DND-41 (cell line): Measurements from ENCODE around the gene FHIT.
"Not testable (repeated sequence)": the region's sequence is repeated elsewhere in the genome, so short reads cannot be mapped to it uniquely, and the experiment has no call there.

Experiments
- ATAC-seq: fragments of 200-7000 bp; cut with Tn5 transposase; 3 replicates; pipeline ENCODE4 v1.9.1; 2021; ENCODE audit warnings: low read depth; ENCODE audit not compliant: insufficient read depth
- DNase-seq: peaks from one replicate; pipeline ENCODE4 v3.0.0-alpha.2; 2020
- H2AFZ ChIP-seq: 2 replicates; pipeline ENCODE4 v1.6.0; 2012; ENCODE audit warnings: low read depth, low read length
- H3K27ac ChIP-seq: 2 replicates; pipeline ENCODE4 v1.5.1; 2012; ENCODE audit warnings: low read length, inconsistent platforms
- H3K27me3 ChIP-seq: fragments of 200-600 bp; sonication (generic); 2 replicates; pipeline ENCODE4 v1.6.0; 2012; ENCODE audit warnings: low read length, mild to moderate bottlenecking, inconsistent platforms; ENCODE audit not compliant: insufficient read depth, poor library complexity
- H3K36me3 ChIP-seq: 2 replicates; pipeline ENCODE4 v1.5.1; 2012; ENCODE audit warnings: low read length, inconsistent platforms; ENCODE audit not compliant: insufficient read depth
- H3K4me1 ChIP-seq: 2 replicates; pipeline ENCODE4 v1.5.1; 2012; ENCODE audit warnings: mild to moderate bottlenecking, low read length; ENCODE audit not compliant: insufficient read depth
- H3K4me2 ChIP-seq: 2 replicates; pipeline ENCODE4 v1.6.0; 2012; ENCODE audit warnings: mild to moderate bottlenecking, moderate library complexity, low read length, inconsistent platforms; ENCODE audit not compliant: insufficient read depth
- H3K4me3 ChIP-seq, 2 experiments: fragments of 200-600 bp in 1 of 2; shearing (Covaris generic) in 1 of 2; 2 replicates each; pipeline ENCODE4 v1.5.1; 2012 to 2016; ENCODE audit warnings: inconsistent platforms in 2 of 2, low read length in 2 of 2, mild to moderate bottlenecking in 2 of 2, low read depth in 1 of 2, moderate library complexity in 1 of 2
- H3K79me2 ChIP-seq: 2 replicates; pipeline ENCODE4 v1.6.0; 2012; ENCODE audit warnings: low read length, inconsistent platforms; ENCODE audit not compliant: insufficient read depth
- H3K9ac ChIP-seq: 2 replicates; pipeline ENCODE4 v1.6.0; 2012; ENCODE audit warnings: low read depth, mild to moderate bottlenecking, inconsistent platforms, low read length, moderate library complexity
- H3K9me3 ChIP-seq: 2 replicates; pipeline ENCODE4 v1.5.1; 2012; ENCODE audit warnings: low read length, moderate library complexity, mild to moderate bottlenecking, inconsistent platforms; ENCODE audit not compliant: insufficient read depth, severe bottlenecking
- H4K20me1 ChIP-seq: 2 replicates; pipeline ENCODE4 v1.6.0; 2012; ENCODE audit warnings: low read length; ENCODE audit not compliant: insufficient read depth
- CTCF ChIP-seq: IDR thresholded peaks from 2 replicates; pipeline ENCODE4 v1.5.1; 2012; ENCODE audit warnings: borderline replicate concordance, low read length, moderate library complexity, mild to moderate bottlenecking; ENCODE audit not compliant: poor library complexity, severe bottlenecking; ENCODE audit errors: extremely low read depth
- EZH2 ChIP-seq: IDR thresholded peaks from 3 replicates; pipeline ENCODE4 v1.6.1; 2012; ENCODE audit warnings: borderline replicate concordance, low read depth, mild to moderate bottlenecking, moderate library complexity, low read length, inconsistent platforms; ENCODE audit not compliant: severe bottlenecking

Gene FHIT

DNA sequence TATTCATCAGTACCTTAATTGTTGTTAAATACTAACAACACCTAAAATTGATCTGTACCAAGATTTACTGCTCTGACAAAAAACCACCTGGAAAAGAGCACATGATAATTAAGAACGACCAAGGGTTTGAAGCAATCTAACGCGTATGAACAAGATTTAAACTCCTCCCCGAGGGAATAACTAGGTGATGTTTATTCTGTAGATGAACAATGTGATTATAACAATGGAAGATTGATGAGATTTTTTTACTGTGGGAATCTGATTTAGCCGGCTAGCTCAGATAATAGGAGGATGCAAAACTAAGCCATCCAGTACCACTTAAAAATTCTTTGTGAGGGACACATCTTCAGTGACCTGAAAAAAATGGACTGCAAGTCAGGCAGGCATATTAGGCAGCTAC, 222.1 kb downstream of the FHIT start:
- no peak for TF ChIP-seq EZH2
- TF ChIP-seq CTCF = no peak
- Histone ChIP-seq H3K27ac (no peak overlapping the region), H3K9me3 (no peaks in the 10 kb centered on the region), H3K9ac (no peak overlapping the region), H3K36me3 (no peaks in the 10 kb centered on the region), H2AFZ (no peak overlapping the region), H3K4me1 (no peaks in the 10 kb centered on the region), H3K79me2 (no peaks in the 10 kb centered on the region), H3K4me2 (no peak overlapping the region), H3K27me3 (no peaks in the 10 kb centered on the region), H4K20me1 (no peaks in the 10 kb centered on the region), H3K4me3 (no peak overlapping the region)
- DNase-seq (no peak), ATAC-seq (no peak)

DNA sequence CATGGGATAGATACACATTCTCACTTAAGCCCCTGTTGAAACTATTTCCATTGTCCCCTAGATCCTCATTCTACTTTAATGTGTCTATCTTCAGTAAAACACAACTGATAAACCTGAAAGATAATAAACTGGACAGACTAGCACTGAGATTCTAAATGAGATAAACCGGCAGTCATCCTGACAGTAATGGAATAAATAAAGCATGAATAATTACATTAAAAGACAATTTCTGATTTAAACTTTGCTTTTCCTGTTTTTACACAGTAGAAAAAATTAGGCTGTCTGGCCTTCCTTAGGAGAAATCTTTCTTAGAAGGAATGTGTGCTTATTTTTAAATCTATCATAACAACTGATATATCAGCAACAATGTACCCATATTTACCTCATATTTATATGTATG, 232.4 kb downstream of the FHIT start:
- no peak for TF ChIP-seq CTCF
- TF ChIP-seq EZH2 = no peak
- H3K27ac ChIP-seq = no peak overlapping the region
- no peak for DNase-seq
- H3K9me3 ChIP-seq = peaks cover 3% of the 10 kb centered on the region
- H3K9ac ChIP-seq = no peak overlapping the region
- H3K4me3 ChIP-seq = no peak overlapping the region
- no peak overlapping the region for H3K4me2 ChIP-seq
- ATAC-seq = no peak
- no peaks in the 10 kb centered on the region for H3K79me2 ChIP-seq
- H3K27me3 ChIP-seq = no peaks in the 10 kb centered on the region
- H2AFZ ChIP-seq = no peak overlapping the region
- no peaks in the 10 kb centered on the region for H4K20me1 ChIP-seq
- peaks cover 3% of the 10 kb centered on the region; the same call in 1 of the 2 replicates for H3K4me1 ChIP-seq
- no peaks in the 10 kb centered on the region for H3K36me3 ChIP-seq

GRCh38 chr3:61017028-61017427, 234.2 kb downstream of the FHIT start:
- H3K9me3 ChIP-seq, ATAC-seq, H2AFZ ChIP-seq, H3K36me3 ChIP-seq, H3K4me1 ChIP-seq, H3K4me3 ChIP-seq, H3K9ac ChIP-seq, H3K79me2 ChIP-seq, H3K27me3 ChIP-seq, H4K20me1 ChIP-seq, H3K4me2 ChIP-seq, DNase-seq, H3K27ac ChIP-seq: not testable (repeated sequence)

- DNase-seq (no peak), ATAC-seq (no peak)
- Histone ChIP-seq H3K9me3 (peaks cover 3% of the 10 kb centered on the region), H3K27me3 (no peaks in the 10 kb centered on the region), H3K4me2 (no peak overlapping the region), H3K27ac (no peak overlapping the region), H3K4me1 (peaks cover 3% of the 10 kb centered on the region; the same call in 1 of the 2 replicates), H2AFZ (no peak overlapping the region), H3K4me3 (no peak overlapping the region), H3K9ac (no peak overlapping the region), H3K36me3 (no peaks in the 10 kb centered on the region), H4K20me1 (no peaks in the 10 kb centered on the region), H3K79me2 (no peaks in the 10 kb centered on the region)
- TF ChIP-seq CTCF (no peak), EZH2 (no peak)
Measured at GRCh38 chr3:61015859-61016258, 235.4 kb downstream of the FHIT start.
